ENCODE data around the gene PRICKLE3.
"Not testable (repeated sequence)": the region's sequence is repeated elsewhere in the genome, so short reads cannot be mapped to it uniquely, and the experiment has no call there.

PRICKLE3 gene

GRCh38 chrX:49179358-49179757 is 6.8 kb downstream of the PRICKLE3 start:
- DNase-seq: no peak

GRCh38 chrX:49178537-49178936 is 7.6 kb downstream of the PRICKLE3 start:
- no peak for DNase-seq

- no peak for DNase-seq
Observed at GRCh38 chrX:49177873-49178480, 8.2 kb downstream of the PRICKLE3 start.

GRCh38 chrX:49177338-49177833 is 8.8 kb downstream of the PRICKLE3 start:
- DNase-seq: no peak

- no peak for DNase-seq
Observed at GRCh38 chrX:49176421-49177326, 9.5 kb downstream of the PRICKLE3 start.

GRCh38 chrX:49175435-49176274 is 10.5 kb downstream of the PRICKLE3 start:
- no peak for DNase-seq

- no peak for DNase-seq
Observed at GRCh38 chrX:49174723-49175122, 11.4 kb downstream of the PRICKLE3 start.

- DNase-seq: not testable (repeated sequence)
Observed at GRCh38 chrX:49173544-49173943, 12.6 kb downstream of the PRICKLE3 start.

- DNase-seq: peak; percentile 35
Observed at GRCh38 chrX:49172280-49172780, 13.8 kb downstream of the PRICKLE3 start.

- DNase-seq: peak; percentile 55
Observed at GRCh38 chrX:49171752-49172279, 14.4 kb downstream of the PRICKLE3 start, which contains the start of gene PLP2. Gene PLP2 (plus strand): TSS chrX:49171898. CDS start chrX:49172001, 103 bp downstream.

- DNase-seq: no peak
Observed at GRCh38 chrX:49167740-49168108, 18.4 kb downstream of the PRICKLE3 start.

- DNase-seq: peak; percentile 52
Observed at GRCh38 chrX:49166914-49167739, 19.0 kb downstream of the PRICKLE3 start.

GRCh38 chrX:49165901-49166881 is 20.0 kb downstream of the PRICKLE3 start:
- DNase-seq: peak; percentile 60

GRCh38 chrX:49164589-49165360 is 21.4 kb downstream of the PRICKLE3 start:
- DNase-seq: no peak

GRCh38 chrX:49163555-49164419 is 22.4 kb downstream of the PRICKLE3 start:
- peak; percentile 68 for DNase-seq

- DNase-seq: no peak
Observed at GRCh38 chrX:49162620-49163019, 23.6 kb downstream of the PRICKLE3 start, which contains the start of gene MAGIX. Gene MAGIX (plus strand): TSS chrX:49162758. CDS start chrX:49162890, 132 bp downstream.

- DNase-seq: no peak
Observed at GRCh38 chrX:49161632-49162031, 24.5 kb downstream of the PRICKLE3 start.

- no peak for DNase-seq
Observed at GRCh38 chrX:49160908-49161307, 25.3 kb downstream of the PRICKLE3 start.

Data from effector CD4-positive, alpha-beta T cell (primary cell).